A549 (cell line): ENCODE data around the gene SCT.

Experiments
- BHLHE40 ChIP-seq: IDR thresholded peaks from 2 replicates; pipeline ENCODE4 v1.6.1; 2012; ENCODE audit warnings: low read depth, low read length, inconsistent platforms
- CHD4 ChIP-seq: fragments of 200-600 bp; sonication (generic); IDR thresholded peaks from 2 replicates; pipeline ENCODE4 v1.6.1; 2016; ENCODE audit warnings: antibody characterized with exemption, mild to moderate bottlenecking, borderline replicate concordance
- CTCF ChIP-seq: fragments of >200 bp; sonication (Bioruptor Twin); formaldehyde crosslinking; IDR thresholded peaks from 3 replicates; pipeline ENCODE4 v1.5.1; 2016
- EP300 ChIP-seq, 2 experiments: fragments of >200 bp; sonication (Bioruptor Twin); formaldehyde crosslinking; IDR thresholded peaks; 2 replicates in 1 of 2; 3 replicates in 1 of 2; pipeline ENCODE4 v1.6.1; 2016 to 2017
- ESRRA ChIP-seq: fragments of 150-350 bp; IDR thresholded peaks from 2 replicates; pipeline ENCODE4 v1.6.1; 2014; ENCODE audit warnings: mild to moderate bottlenecking, low read length, borderline replicate concordance
- ZFP36 ChIP-seq: fragments of 450-650 bp; IDR thresholded peaks from 2 replicates; pipeline ENCODE4 v1.6.1; 2014; ENCODE audit warnings: borderline replicate concordance; ENCODE audit not compliant: partially characterized antibody

GRCh38 chr11:589798-590197 lies 37.2 kb downstream of the SCT start:
- TF ChIP-seq CHD4, result no peak
- no peak for TF ChIP-seq ESRRA
- TF ChIP-seq EP300 (IDR thresholded peaks at IDR 0.05), result no peak
- TF ChIP-seq ZFP36, result no peak
- TF ChIP-seq BHLHE40, result no peak
- TF ChIP-seq CTCF, result no peak
